HFFc6 (cell line): ENCODE data around the gene ITGA2. TPM values are rescaled to one million over a fixed set of nuclear protein-coding genes. Genes with fewer than 3 reads are reported as not detected.

Source experiments
- DNase-seq: peaks from one replicate; pipeline ENCODE4 v3.0.0-alpha.2; 2018
- H3K27ac Mint-ChIP-seq: 2 replicates; pipeline ENCODE4 v1.8.0; 2020; ENCODE audit warnings: mild to moderate bottlenecking, mixed read lengths
- H3K27me3 Mint-ChIP-seq: 2 replicates; pipeline ENCODE4 v1.8.0; 2021; ENCODE audit warnings: mild to moderate bottlenecking, moderate library complexity, mixed read lengths; ENCODE audit not compliant: insufficient read depth
- H3K36me3 Mint-ChIP-seq: 2 replicates; pipeline ENCODE4 v1.8.0; 2021; ENCODE audit warnings: low read depth, mixed read lengths
- H3K4me1 Mint-ChIP-seq: 2 replicates; pipeline ENCODE4 v1.8.0; 2020; ENCODE audit warnings: low read depth, mixed read lengths
- H3K4me3 Mint-ChIP-seq: 2 replicates; pipeline ENCODE4 v1.8.0; 2020; ENCODE audit warnings: mild to moderate bottlenecking, moderate library complexity, mixed read lengths
- H3K9me3 Mint-ChIP-seq: 2 replicates; pipeline ENCODE4 v1.8.0; 2020; ENCODE audit warnings: mild to moderate bottlenecking, mixed read lengths
- CTCF ChIP-seq: fragments of 200-600 bp; sonication (generic); IDR thresholded peaks from 2 replicates; pipeline ENCODE4 v1.5.0; 2021; ENCODE audit warnings: antibody characterized with exemption, mild to moderate bottlenecking
- total RNA-seq, 6 experiments: library from RNA; stranded (reverse); fragmentation: NEBNext Ultra II Directional; extraction: Animal tissue kit (Norgen Biotek cat#: 25700); gene quantifications; 2 replicates in 1 of 6; 3 replicates in 5 of 6; pipeline ENCODE4 v1.2.3, GENCODE V29; 2021

The ITGA2 gene
- total RNA-seq, 6 experiments from 2014 or later, result 42.9 to 76.6 (median 50.5) TPM

- H3K27me3 Mint-ChIP-seq, result no peaks in the 10 kb centered on the region; the same call in 1 of the 2 replicates
- TF ChIP-seq CTCF, result no peak
Observed at GRCh38 chr5:53001541-53001940, 12.4 kb downstream of the ITGA2 start.

GRCh38 chr5:53002491-53002890 lies 13.3 kb downstream of the ITGA2 start:
- no peak for DNase-seq
- no peaks in the 10 kb centered on the region for H3K9me3 Mint-ChIP-seq
- TF ChIP-seq CTCF, result no peak
- H3K4me3 Mint-ChIP-seq, result no peak overlapping the region
- no peak overlapping the region for H3K27ac Mint-ChIP-seq
- peaks cover 30% of the 10 kb centered on the region for H3K36me3 Mint-ChIP-seq
- H3K4me1 Mint-ChIP-seq, result peaks cover 89% of the 10 kb centered on the region
- no peaks in the 10 kb centered on the region; the same call in 1 of the 2 replicates for H3K27me3 Mint-ChIP-seq

More at GRCh38 chr5:53001541-53001940, 12.4 kb downstream of the ITGA2 start:
- no peak overlapping the region for H3K4me3 Mint-ChIP-seq
- peaks cover 79% of the 10 kb centered on the region for H3K4me1 Mint-ChIP-seq
- H3K27ac Mint-ChIP-seq, result peak overlapping the region; percentile 49
- H3K9me3 Mint-ChIP-seq, result no peaks in the 10 kb centered on the region
- no peak for DNase-seq
- peaks cover 30% of the 10 kb centered on the region for H3K36me3 Mint-ChIP-seq

GRCh38 chr5:53003144-53003543 lies 14.0 kb downstream of the ITGA2 start:
- Mint-ChIP-seq H3K36me3 (peaks cover 30% of the 10 kb centered on the region), H3K27ac (peak overlapping the region; percentile 95), H3K4me3 (no peak overlapping the region), H3K4me1 (peaks cover 95% of the 10 kb centered on the region), H3K9me3 (no peaks in the 10 kb centered on the region), H3K27me3 (no peaks in the 10 kb centered on the region; the same call in 1 of the 2 replicates)
- no peak for DNase-seq
- TF ChIP-seq CTCF, result no peak

- no peak for DNase-seq
Observed at GRCh38 chr5:53006911-53007890, 18.0 kb downstream of the ITGA2 start.

GRCh38 chr5:53008751-53009150 lies 19.6 kb downstream of the ITGA2 start:
- H3K27ac Mint-ChIP-seq, result peak overlapping the region; percentile 83
- peaks cover 6% of the 10 kb centered on the region for H3K9me3 Mint-ChIP-seq
- peak; percentile 69 for DNase-seq
- H3K36me3 Mint-ChIP-seq, result peaks cover 43% of the 10 kb centered on the region
- no peak for TF ChIP-seq CTCF
- H3K4me3 Mint-ChIP-seq, result no peak overlapping the region; the same call in 1 of the 2 replicates
- peaks cover 100% of the 10 kb centered on the region for H3K4me1 Mint-ChIP-seq
- H3K27me3 Mint-ChIP-seq, result no peaks in the 10 kb centered on the region; the same call in 1 of the 2 replicates

More at GRCh38 chr5:53006911-53007890, 18.0 kb downstream of the ITGA2 start:
- Mint-ChIP-seq H3K27me3 (no peaks in the 10 kb centered on the region; the same call in 1 of the 2 replicates), H3K36me3 (peaks cover 41% of the 10 kb centered on the region), H3K4me3 (peak overlapping the region; percentile 13), H3K27ac (peak overlapping the region; percentile 83), H3K9me3 (no peaks in the 10 kb centered on the region), H3K4me1 (peaks cover 98% of the 10 kb centered on the region)
- TF ChIP-seq CTCF, result no peak
